ENCODE data around the gene ZNF385C. TPM values are rescaled to one million over a fixed set of nuclear protein-coding genes. Genes with fewer than 3 reads are reported as not detected.

ZNF385C gene
- total RNA-seq, 1 experiment from 2014 or later = 1.1 TPM

- no peak for DNase-seq (ENCODE audit: low read depth, low spot score)
- Histone ChIP-seq H3K9ac (ENCODE audit: low read length) (no peak overlapping the region), H3K9me2 (ENCODE audit: insufficient read depth) (no peaks in the 10 kb centered on the region), H3K27me3 (ENCODE audit: insufficient read depth, low read length) (no peaks in the 10 kb centered on the region), H3K4me1 (ENCODE audit: control insufficient read depth in 1 of 2, insufficient read depth in 2 of 2, low read length in 2 of 2) (peaks cover 20 to 38% of the 10 kb centered on the region in 2 experiments), H3K9me3 (ENCODE audit: control insufficient read depth in 1 of 2, insufficient read depth in 1 of 2, low read depth in 1 of 2, low read length in 2 of 2) (no peaks in the 10 kb centered on the region), H3K36me3 (ENCODE audit: control insufficient read depth in 1 of 2, insufficient read depth in 2 of 2, low read length in 2 of 2) (peaks cover 7 to 9% of the 10 kb centered on the region in 2 experiments; a peak in 2 of 4 replicates), H4K20me1 (ENCODE audit: insufficient read depth) (no peaks in the 10 kb centered on the region), H2AFZ (ENCODE audit: low read depth, low read length, poor library complexity, severe bottlenecking) (no peak overlapping the region), H3K27ac (ENCODE audit: low read depth, low read length) (no peak overlapping the region), H3K4me2 (ENCODE audit: low read length) (no peak overlapping the region), H3K4me3 (replicated peaks in 1 of 2; ENCODE audit: low read depth in 1 of 2, low read length in 2 of 2) (no peak overlapping the region), H3K79me2 (ENCODE audit: insufficient read depth, low read length) (peaks cover 8% of the 10 kb centered on the region; the same call in 1 of the 2 replicates)
- intact Hi-C loops (cut with micrococcal nuclease) = loop anchor here (1.0 to 10.0 kb wide), 3 partner anchors 75 to 499 kb away; no protein-coding TSS in a partner anchor
- ChIA-PET CTCF (interaction anchor here (3.1 to 3.7 kb wide), 2 partner anchors 60 to 75 kb away, joined by 15 read pairs; partner anchors contain the start of gene CNP), RAD21 (ENCODE audit: low non-redundant PET in 1 of 2, low total read pairs in 2 of 2, uncharacterized antibody in 2 of 2, unreplicated experiment in 2 of 2) (interaction anchor here in 1 of 2 experiments (0.7 kb wide), 1 partner anchor 87 kb away, joined by 3 read pairs; no protein-coding TSS in a partner anchor), POLR2A (interaction anchor here (1.2 kb wide), 1 partner anchor 8 kb away, joined by 3 read pairs; no protein-coding TSS in a partner anchor)
- TF ChIP-seq POLR2AphosphoS5 (IDR thresholded peaks at IDR 0.05; ENCODE audit: low read depth, low read length) = 0 out of 2 replicates have a peak, but pooled peaks have one; percentile 13
- TF ChIP-seq ZFX (IDR thresholded peaks at IDR 0.05) = no peak
- no TSS peak for BruUV-seq (replicated peaks)
- no peak for ATAC-seq
Measured at GRCh38 chr17:42025936-42026335, 72.3 kb downstream of the ZNF385C start.

- Histone ChIP-seq H3K4me2 (ENCODE audit: low read length) (peak overlapping the region; percentile 50), H3K4me3 (replicated peaks in 1 of 2; ENCODE audit: low read depth in 1 of 2, low read length in 2 of 2) (no peak overlapping the region), H3K9me3 (ENCODE audit: control insufficient read depth in 1 of 2, insufficient read depth in 1 of 2, low read depth in 1 of 2, low read length in 2 of 2) (no peaks in the 10 kb centered on the region), H3K27ac (ENCODE audit: low read depth, low read length) (peak overlapping the region; percentile 66), H3K79me2 (ENCODE audit: insufficient read depth, low read length) (peaks cover 16% of the 10 kb centered on the region), H3K27me3 (ENCODE audit: insufficient read depth, low read length) (no peaks in the 10 kb centered on the region), H4K20me1 (ENCODE audit: insufficient read depth) (no peaks in the 10 kb centered on the region), H3K4me1 (ENCODE audit: control insufficient read depth in 1 of 2, insufficient read depth in 2 of 2, low read length in 2 of 2) (peaks cover 21 to 40% of the 10 kb centered on the region in 2 experiments), H3K9me2 (ENCODE audit: insufficient read depth) (no peaks in the 10 kb centered on the region), H3K36me3 (ENCODE audit: control insufficient read depth in 1 of 2, insufficient read depth in 2 of 2, low read length in 2 of 2) (peaks cover 7 to 9% of the 10 kb centered on the region in 2 experiments; a peak in 2 of 4 replicates), H3K9ac (ENCODE audit: low read length) (no peak overlapping the region), H2AFZ (ENCODE audit: low read depth, low read length, poor library complexity, severe bottlenecking) (no peak overlapping the region)
- DNase-seq (ENCODE audit: low read depth, low spot score) (no peak), ATAC-seq (no peak; the same call in 1 of the 2 replicates)
- no TSS peak for BruUV-seq (replicated peaks)
- CTCF ChIA-PET = interaction anchor here (0.6 to 3.7 kb wide), 4 partner anchors 59 to 88 kb away, joined by 3 to 15 read pairs (median 9); partner anchors contain the start of gene CNP
- RAD21 ChIA-PET (ENCODE audit: low non-redundant PET in 1 of 2, low total read pairs in 2 of 2, uncharacterized antibody in 2 of 2, unreplicated experiment in 2 of 2) = no interaction called here
- POLR2A ChIA-PET = interaction anchor here (1.2 kb wide), 1 partner anchor 8 kb away, joined by 3 read pairs; no protein-coding TSS in a partner anchor
- intact Hi-C loops (cut with micrococcal nuclease) = loop anchor here (1.0 to 10.0 kb wide), 3 partner anchors 76 to 500 kb away; no protein-coding TSS in a partner anchor
- TF ChIP-seq ZFX (IDR thresholded peaks at IDR 0.05) (no peak), JUND (IDR thresholded peaks at IDR 0.05) (no peak), SIN3A (IDR thresholded peaks at IDR 0.05; ENCODE audit: low read depth) (no peak), RAD21 (IDR thresholded peaks at IDR 0.05; ENCODE audit: low read depth) (no peak), POLR2A (IDR thresholded peaks at IDR 0.05; ENCODE audit: borderline replicate concordance, extremely low read depth, insufficient read depth, insufficient read length) (no peak), EZH2 (IDR thresholded peaks at IDR 0.05) (no peak), SP1 (IDR thresholded peaks at IDR 0.05; ENCODE audit: low read depth) (no peak), ZNF274 (IDR thresholded peaks at IDR 0.05; ENCODE audit: low read depth, low read length) (no peak), ATF3 (IDR thresholded peaks at IDR 0.05) (no peak), FOSL1 (IDR thresholded peaks at IDR 0.05; ENCODE audit: low read depth) (no peak), SRF (IDR thresholded peaks at IDR 0.05; ENCODE audit: low read depth) (no peak), EGR1 (IDR thresholded peaks at IDR 0.05; ENCODE audit: low read depth) (no peak), REST (IDR thresholded peaks at IDR 0.05; ENCODE audit: low read depth) (no peak), CEBPB (IDR thresholded peaks at IDR 0.05; ENCODE audit: low read depth) (no peak), YY1 (IDR thresholded peaks at IDR 0.05; ENCODE audit: extremely low read depth, insufficient replicate concordance, low read depth, low read length) (no peak)
- TF ChIP-seq, protein P1, sequence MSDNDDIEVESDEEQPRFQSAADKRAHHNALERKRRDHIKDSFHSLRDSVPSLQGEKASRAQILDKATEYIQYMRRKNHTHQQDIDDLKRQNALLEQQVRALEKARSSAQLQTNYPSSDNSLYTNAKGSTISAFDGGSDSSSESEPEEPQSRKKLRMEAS (IDR thresholded peaks at IDR 0.05) = no peak
Measured at GRCh38 chr17:42025191-42025579, 73.1 kb downstream of the ZNF385C start.
